IMR-90 (cell line): ENCODE results near the gene SIX5. TPM values are rescaled to one million over a fixed set of nuclear protein-coding genes. Genes with fewer than 3 reads are reported as not detected.

ENCODE experiments used
- ATAC-seq: fragments of 200-7000 bp; cut with Tn5 transposase; 2 replicates; pipeline ENCODE4 v1.9.1; 2020; ENCODE audit warnings: low read depth, mild to moderate bottlenecking, moderate library complexity
- BruUV-seq: library from RNA; stranded (reverse); fragments of 400-500 nt; replicated peaks from 2 replicates; lab custom pipeline; 2021; lab: Mats Ljungman, UMichigan
- CTCF ChIA-PET: fragments of 300-600 bp; formaldehyde crosslinking; extraction: SDS; loops from one replicate; lab custom pipeline; 2021; ENCODE audit warnings: antibody characterized with exemption; lab: Yijun Ruan, JAX
- POLR2A ChIA-PET: fragments of 300-600 bp; sonication (Branson Sonifier 250); formaldehyde crosslinking; loops from one replicate; lab custom pipeline; 2022; ENCODE audit warnings: antibody characterized with exemption; ENCODE audit not compliant: unreplicated experiment; lab: Charles Lee
- DNase-seq: peaks from one replicate; pipeline ENCODE4 v3.0.0; 2013
- H2AFZ ChIP-seq: replicated peaks from 2 replicates; pipeline ENCODE3; 2013; ENCODE audit warnings: low read length, mild to moderate bottlenecking; ENCODE audit not compliant: poor library complexity
- H2AK5ac ChIP-seq: 2 replicates; pipeline ENCODE4 v1.6.1; 2013; ENCODE audit warnings: low read depth, low read length, inconsistent platforms
- H2AK9ac ChIP-seq: replicated peaks from 2 replicates; pipeline ENCODE3; 2013; ENCODE audit warnings: mild to moderate bottlenecking, low read depth, low read length, moderate library complexity; ENCODE audit not compliant: poor library complexity
- H2BK120ac ChIP-seq: 2 replicates; pipeline ENCODE4 v1.6.1; 2013; ENCODE audit warnings: low read depth, low read length, inconsistent platforms
- H2BK15ac ChIP-seq: 3 replicates; pipeline ENCODE4 v1.6.1; 2013; ENCODE audit warnings: low read depth, low read length, inconsistent platforms
- H2BK20ac ChIP-seq: 2 replicates; pipeline ENCODE4 v1.6.1; 2013; ENCODE audit warnings: low read depth, mild to moderate bottlenecking, inconsistent platforms, low read length, moderate library complexity
- H2BK5ac ChIP-seq: 2 replicates; pipeline ENCODE4 v1.6.1; 2013; ENCODE audit warnings: mild to moderate bottlenecking, low read depth, low read length, inconsistent platforms; ENCODE audit not compliant: poor library complexity, severe bottlenecking
- H3K14ac ChIP-seq: replicated peaks from 2 replicates; pipeline ENCODE4 v1.6.1; 2013; ENCODE audit warnings: low read depth, low read length, inconsistent platforms
- H3K18ac ChIP-seq: 2 replicates; pipeline ENCODE4 v1.6.1; 2013; ENCODE audit warnings: low read depth, low read length, control low read depth
- H3K23ac ChIP-seq: 2 replicates; pipeline ENCODE4 v1.6.1; 2013; ENCODE audit warnings: low read depth, low read length, inconsistent platforms
- H3K27ac ChIP-seq: 2 replicates; pipeline ENCODE4 v1.5.1; 2013; ENCODE audit warnings: mild to moderate bottlenecking, control low read depth, low read length; ENCODE audit not compliant: insufficient read depth
- H3K27me3 ChIP-seq: 2 replicates; pipeline ENCODE4 v1.6.1; 2013; ENCODE audit warnings: low read length; ENCODE audit not compliant: control insufficient read depth, insufficient read depth
- H3K36me3 ChIP-seq: 2 replicates; pipeline ENCODE4 v1.6.1; 2013; ENCODE audit warnings: low read length, mixed read lengths; ENCODE audit not compliant: control insufficient read depth, insufficient read depth
- H3K4ac ChIP-seq: 2 replicates; pipeline ENCODE4 v1.6.1; 2013; ENCODE audit warnings: low read depth, low read length, inconsistent platforms
- H3K4me1 ChIP-seq: 2 replicates; pipeline ENCODE4 v1.6.1; 2013; ENCODE audit warnings: low read length, mixed read lengths; ENCODE audit not compliant: control insufficient read depth, insufficient read depth
- H3K4me2 ChIP-seq: 2 replicates; pipeline ENCODE4 v1.6.1; 2013; ENCODE audit warnings: low read depth, mild to moderate bottlenecking, control low read depth, low read length, moderate library complexity
- H3K4me3 ChIP-seq: 2 replicates; pipeline ENCODE4 v1.5.1; 2013; ENCODE audit warnings: low read depth, mild to moderate bottlenecking, control low read depth, low read length, moderate library complexity; ENCODE audit not compliant: insufficient read depth
- H3K56ac ChIP-seq: 2 replicates; pipeline ENCODE4 v1.6.1; 2013; ENCODE audit warnings: low read length, inconsistent platforms; ENCODE audit not compliant: insufficient read depth; ENCODE audit errors: extremely low read depth
- H3K79me1 ChIP-seq, 2 experiments: 2 replicates each; pipeline ENCODE4 v1.6.1; 2013; ENCODE audit warnings: low read length in 2 of 2, inconsistent platforms in 1 of 2, low read depth in 1 of 2
- H3K9ac ChIP-seq: 2 replicates; pipeline ENCODE4 v1.6.1; 2013; ENCODE audit warnings: low read depth, low read length, control low read depth
- H3K9me1 ChIP-seq: 2 replicates; pipeline ENCODE4 v1.6.1; 2013; ENCODE audit warnings: low read length, inconsistent platforms; ENCODE audit not compliant: insufficient read depth
- H3K9me3 ChIP-seq: 2 replicates; pipeline ENCODE4 v1.6.1; 2013; ENCODE audit warnings: low read length; ENCODE audit not compliant: control insufficient read depth, insufficient read depth
- H4K20me1 ChIP-seq: 2 replicates; pipeline ENCODE4 v1.6.1; 2013; ENCODE audit warnings: low read length, inconsistent platforms; ENCODE audit not compliant: insufficient read depth
- H4K5ac ChIP-seq: 2 replicates; pipeline ENCODE4 v1.6.1; 2013; ENCODE audit warnings: mild to moderate bottlenecking, low read depth, low read length, control low read depth
- H4K8ac ChIP-seq, 2 experiments: 2 replicates each; pipeline ENCODE4 v1.6.1; 2013; ENCODE audit warnings: low read depth in 2 of 2, low read length in 2 of 2, control low read depth in 1 of 2, inconsistent platforms in 1 of 2
- H4K91ac ChIP-seq: 2 replicates; pipeline ENCODE4 v1.6.1; 2013; ENCODE audit warnings: low read depth, low read length, inconsistent platforms; ENCODE audit not compliant: insufficient read depth
- BHLHE40 ChIP-seq: fragments of 150-350 bp; IDR thresholded peaks from 2 replicates; pipeline ENCODE4 v1.6.1; 2016; ENCODE audit warnings: mild to moderate bottlenecking, low read depth, low read length
- CEBPB ChIP-seq: IDR thresholded peaks from 2 replicates; pipeline ENCODE4 v1.6.1; 2012; ENCODE audit warnings: low read depth, low read length, improper control_type of control experiment
- CHD1 ChIP-seq: IDR thresholded peaks from 2 replicates; pipeline ENCODE4 v1.6.1; 2012; ENCODE audit warnings: low read depth, low read length, improper control_type of control experiment
- FOS ChIP-seq: fragments of 150-350 bp; IDR thresholded peaks from 2 replicates; pipeline ENCODE4 v1.6.1; 2016; ENCODE audit warnings: low read depth, low read length
- MAFK ChIP-seq: IDR thresholded peaks from 2 replicates; pipeline ENCODE4 v1.6.1; 2012; ENCODE audit warnings: low read depth, low read length, improper control_type of control experiment
- MAZ ChIP-seq: IDR thresholded peaks from 2 replicates; pipeline ENCODE4 v1.6.1; 2012; ENCODE audit warnings: low read depth, mild to moderate bottlenecking, low read length, improper control_type of control experiment, moderate library complexity, borderline replicate concordance
- MXI1 ChIP-seq: IDR thresholded peaks from 2 replicates; pipeline ENCODE4 v1.6.1; 2012; ENCODE audit warnings: low read depth, mild to moderate bottlenecking, low read length, moderate library complexity, borderline replicate concordance
- NFE2L2 ChIP-seq: fragments of 150-350 bp; IDR thresholded peaks from 2 replicates; pipeline ENCODE4 v1.6.1; 2016; ENCODE audit warnings: low read depth, mild to moderate bottlenecking, low read length
- POLR2A ChIP-seq: IDR thresholded peaks from 2 replicates; pipeline ENCODE4 v1.6.1; 2012; ENCODE audit warnings: mild to moderate bottlenecking, low read depth, low read length
- RAD21 ChIP-seq: IDR thresholded peaks from 2 replicates; pipeline ENCODE4 v1.6.1; 2012; ENCODE audit warnings: low read length, improper control_type of control experiment
- RCOR1 ChIP-seq: IDR thresholded peaks from 2 replicates; pipeline ENCODE4 v1.6.1; 2012; ENCODE audit warnings: mild to moderate bottlenecking, low read length, improper control_type of control experiment; ENCODE audit not compliant: insufficient replicate concordance
- RFX5 ChIP-seq: IDR thresholded peaks from 2 replicates; pipeline ENCODE4 v1.8.0; 2012; ENCODE audit warnings: low read depth, mild to moderate bottlenecking, low read length, moderate library complexity
- SMC3 ChIP-seq: fragments of 150-350 bp; IDR thresholded peaks from 2 replicates; pipeline ENCODE4 v1.6.1; 2016; ENCODE audit warnings: low read depth, mild to moderate bottlenecking, antibody characterized with exemption, low read length, moderate library complexity
- USF2 ChIP-seq: fragments of 150-350 bp; IDR thresholded peaks from 2 replicates; pipeline ENCODE4 v1.6.1; 2017; ENCODE audit warnings: mild to moderate bottlenecking, antibody characterized with exemption, low read length, low read depth
- WGBS, 2 experiments: methylation state at CpG; one replicate each; pipeline versions ENCODE4 v1.1.5 to v1.1.7; 2013; ENCODE audit warnings: missing lambda C conversion rate in 2 of 2; ENCODE audit not compliant: insufficient read length in 1 of 2; ENCODE audit errors: extremely low coverage in 2 of 2; 5-methylcytosine and 5-hydroxymethylcytosine counted together
- dilution Hi-C: fragments of 300-500 bp; cut with HindIII; formaldehyde crosslinking; loops from one replicate; pipeline ENCODE4 v1.14.3; 2018; ENCODE audit warnings: low sequenced_read_pairs; ENCODE audit not compliant: unreplicated experiment
- in situ Hi-C: fragments of 300-500 bp; cut with MboI; formaldehyde crosslinking; loops from 3 replicates; pipeline ENCODE4 v1.14.3; 2019; ENCODE audit warnings: low sequenced_read_pairs, inconsistent platforms, mixed read lengths
- intact Hi-C: fragments of 100-400 bp; cut with micrococcal nuclease; formaldehyde crosslinking; loops from 2 replicates; pipeline ENCODE4 v1.10.0; 2022
- polyA plus RNA-seq, 3 experiments: library from polyadenylated mRNA; depleted of rRNA; stranded (reverse); fragments of >200 nt; gene quantifications; 2 replicates each; pipeline ENCODE4 v1.2.3, GENCODE V29; 2012; ENCODE audit warnings: low replicate concordance in 1 of 3
- total RNA-seq: library from RNA; depleted of rRNA; stranded (reverse); fragments of >200 nt; gene quantifications from 2 replicates; pipeline ENCODE4 v1.2.3, GENCODE V29; 2012
- TF ChIP-seq, protein P1 (sequence below): conservative IDR thresholded peaks from 2 replicates; pipeline ENCODE4 v1.5.1; 2012; ENCODE audit warnings: mild to moderate bottlenecking, low read depth, low read length, improper control_type of control experiment
- TF ChIP-seq, protein P2 (sequence below): fragments of 150-350 bp; IDR thresholded peaks from 2 replicates; pipeline ENCODE4 v1.6.1; 2016; ENCODE audit warnings: low read depth, mild to moderate bottlenecking, low read length, moderate library complexity, borderline replicate concordance

SIX5 gene
- total and polyA plus RNA-seq, 2 of the 4 experiments (the other 2 are of a cell fraction): 0.90 to 15.5 TPM

DNA sequence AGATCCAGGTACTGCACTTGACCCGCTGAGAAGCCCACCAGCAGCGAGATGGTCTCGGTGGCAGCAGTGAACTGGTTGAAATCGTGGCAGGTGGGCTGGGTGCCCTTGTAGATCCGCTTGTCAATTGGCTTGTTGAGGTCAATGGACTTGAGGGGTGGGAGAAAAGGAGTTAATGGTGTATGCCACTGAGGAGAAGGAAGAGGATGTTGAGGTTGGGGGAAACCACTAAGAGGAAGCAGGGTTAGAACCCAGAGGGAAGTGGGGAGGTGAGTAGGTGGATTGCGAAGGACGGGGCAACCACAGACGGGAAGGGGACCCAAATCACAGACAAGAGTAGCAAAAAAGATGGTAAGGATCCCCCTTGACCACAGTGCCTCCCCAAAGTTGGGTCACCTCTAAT is 21.9 kb upstream of the SIX5 start:
- ATAC-seq: no peak
- intact Hi-C loops: no loop called here

More for the DNA sequence above, 21.9 kb upstream of the SIX5 start:
- no peak for DNase-seq
- H3K56ac ChIP-seq: no peak overlapping the region
- no peak overlapping the region for H3K9ac ChIP-seq
- H2AFZ ChIP-seq: no peak overlapping the region
- no peaks in the 10 kb centered on the region for H3K9me3 ChIP-seq
- peaks cover 5% of the 10 kb centered on the region for H3K9me1 ChIP-seq
- no peak overlapping the region for H3K14ac ChIP-seq
- no peak overlapping the region for H2BK15ac ChIP-seq
- POLR2A ChIA-PET: no interaction called here
- TF ChIP-seq BHLHE40 (no peak), USF2 (no peak), CHD1 (no peak), MAZ (no peak), POLR2A (no peak), CEBPB (no peak), RCOR1 (no peak), MAFK (no peak), RFX5 (no peak), RAD21 (no peak), SMC3 (no peak), NFE2L2 (no peak), FOS (no peak), MXI1 (no peak)
- TF ChIP-seq, protein P1, sequence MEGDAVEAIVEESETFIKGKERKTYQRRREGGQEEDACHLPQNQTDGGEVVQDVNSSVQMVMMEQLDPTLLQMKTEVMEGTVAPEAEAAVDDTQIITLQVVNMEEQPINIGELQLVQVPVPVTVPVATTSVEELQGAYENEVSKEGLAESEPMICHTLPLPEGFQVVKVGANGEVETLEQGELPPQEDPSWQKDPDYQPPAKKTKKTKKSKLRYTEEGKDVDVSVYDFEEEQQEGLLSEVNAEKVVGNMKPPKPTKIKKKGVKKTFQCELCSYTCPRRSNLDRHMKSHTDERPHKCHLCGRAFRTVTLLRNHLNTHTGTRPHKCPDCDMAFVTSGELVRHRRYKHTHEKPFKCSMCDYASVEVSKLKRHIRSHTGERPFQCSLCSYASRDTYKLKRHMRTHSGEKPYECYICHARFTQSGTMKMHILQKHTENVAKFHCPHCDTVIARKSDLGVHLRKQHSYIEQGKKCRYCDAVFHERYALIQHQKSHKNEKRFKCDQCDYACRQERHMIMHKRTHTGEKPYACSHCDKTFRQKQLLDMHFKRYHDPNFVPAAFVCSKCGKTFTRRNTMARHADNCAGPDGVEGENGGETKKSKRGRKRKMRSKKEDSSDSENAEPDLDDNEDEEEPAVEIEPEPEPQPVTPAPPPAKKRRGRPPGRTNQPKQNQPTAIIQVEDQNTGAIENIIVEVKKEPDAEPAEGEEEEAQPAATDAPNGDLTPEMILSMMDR: no peak
- TF ChIP-seq, protein P2, sequence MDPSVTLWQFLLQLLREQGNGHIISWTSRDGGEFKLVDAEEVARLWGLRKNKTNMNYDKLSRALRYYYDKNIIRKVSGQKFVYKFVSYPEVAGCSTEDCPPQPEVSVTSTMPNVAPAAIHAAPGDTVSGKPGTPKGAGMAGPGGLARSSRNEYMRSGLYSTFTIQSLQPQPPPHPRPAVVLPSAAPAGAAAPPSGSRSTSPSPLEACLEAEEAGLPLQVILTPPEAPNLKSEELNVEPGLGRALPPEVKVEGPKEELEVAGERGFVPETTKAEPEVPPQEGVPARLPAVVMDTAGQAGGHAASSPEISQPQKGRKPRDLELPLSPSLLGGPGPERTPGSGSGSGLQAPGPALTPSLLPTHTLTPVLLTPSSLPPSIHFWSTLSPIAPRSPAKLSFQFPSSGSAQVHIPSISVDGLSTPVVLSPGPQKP: no peak
- H3K23ac ChIP-seq: peak overlapping the region; percentile 14
- dilution Hi-C loops (no loop called here), in situ Hi-C loops (no loop called here)
- peaks cover 13 to 56% of the 10 kb centered on the region in 2 experiments for H3K79me1 ChIP-seq
- H4K5ac ChIP-seq: no peak overlapping the region
- WGBS, 2 experiments: 95% methylated on average over 5 of the region's 8 CpGs; no CpG with 5 or more reads in 1 of the 2 experiments
- peaks cover 37% of the 10 kb centered on the region for H3K36me3 ChIP-seq
- H2BK20ac ChIP-seq: no peak overlapping the region
- H4K91ac ChIP-seq: no peak overlapping the region
- H3K4ac ChIP-seq: no peak overlapping the region
- H3K27ac ChIP-seq: no peak overlapping the region
- no TSS peak for BruUV-seq
- peaks cover 6% of the 10 kb centered on the region for H3K4me1 ChIP-seq
- CTCF ChIA-PET: no interaction called here
- peak overlapping the region; percentile 47 for H2AK9ac ChIP-seq
- no peak overlapping the region for H3K4me3 ChIP-seq
- H4K8ac ChIP-seq: no peak overlapping the region
- no peak overlapping the region for H2BK120ac ChIP-seq
- H3K27me3 ChIP-seq: no peaks in the 10 kb centered on the region
- no peak overlapping the region for H2BK5ac ChIP-seq
- peaks cover 4% of the 10 kb centered on the region; the same call in 1 of the 2 replicates for H4K20me1 ChIP-seq
- no peak overlapping the region for H2AK5ac ChIP-seq
- peak overlapping the region; percentile 98; the same call in 1 of the 2 replicates for H3K4me2 ChIP-seq
- H3K18ac ChIP-seq: no peak overlapping the region
